ENCODE results near the gene KCNMA1.

The KCNMA1 gene

DNA sequence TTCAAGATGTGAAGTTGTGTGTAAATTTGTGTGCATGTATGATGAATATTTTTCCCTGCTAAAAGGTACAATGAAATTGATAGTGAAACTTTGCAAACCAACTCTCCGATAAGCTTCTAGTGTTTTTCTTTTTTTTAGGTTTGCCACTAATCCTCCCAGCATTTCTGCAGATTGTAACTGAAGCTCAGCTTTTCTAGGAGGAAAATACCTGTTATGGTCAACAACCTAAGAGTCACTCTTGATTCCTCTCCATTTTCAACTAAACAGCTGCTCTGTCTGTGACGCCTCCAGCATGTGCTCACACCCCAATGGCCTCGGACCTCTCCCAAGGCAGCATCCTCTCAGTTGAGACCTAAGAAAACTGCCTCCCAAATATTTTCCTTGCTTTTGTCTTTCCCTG is 406.2 kb downstream of the KCNMA1 start:
- Mint-ChIP-seq H3K4me3 (no peak overlapping the region), H3K9me3 (no peaks in the 10 kb centered on the region), H3K27ac (no peak overlapping the region), H3K4me1 (ENCODE audit: low read depth) (no peaks in the 10 kb centered on the region), H3K27me3 (ENCODE audit: low read depth) (no peaks in the 10 kb centered on the region), H3K36me3 (ENCODE audit: low read depth) (no peaks in the 10 kb centered on the region)

DNA sequence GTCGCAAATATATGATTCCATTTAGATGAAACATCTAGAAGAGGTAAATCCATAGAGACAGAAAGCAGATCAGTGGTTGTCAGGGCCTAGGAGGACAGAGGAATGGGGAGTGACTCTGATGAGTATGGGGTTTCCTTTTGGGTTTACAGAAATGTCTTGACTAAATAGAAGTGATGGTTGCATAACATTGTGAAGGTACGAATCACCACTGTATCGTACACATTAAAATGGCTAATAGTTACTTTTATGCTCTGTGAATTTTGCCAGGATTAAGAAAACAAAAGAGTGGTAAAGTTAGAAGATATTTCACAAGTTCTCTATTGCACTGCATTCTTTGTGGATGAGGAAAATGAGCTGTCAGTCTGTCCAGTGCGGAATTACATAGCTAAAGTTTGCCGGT is 407.4 kb downstream of the KCNMA1 start:
- Mint-ChIP-seq H3K4me1 (ENCODE audit: low read depth) (no peaks in the 10 kb centered on the region), H3K27me3 (ENCODE audit: low read depth) (no peaks in the 10 kb centered on the region), H3K36me3 (ENCODE audit: low read depth) (no peaks in the 10 kb centered on the region), H3K4me3 (no peak overlapping the region), H3K27ac (no peak overlapping the region), H3K9me3 (no peaks in the 10 kb centered on the region)

DNA sequence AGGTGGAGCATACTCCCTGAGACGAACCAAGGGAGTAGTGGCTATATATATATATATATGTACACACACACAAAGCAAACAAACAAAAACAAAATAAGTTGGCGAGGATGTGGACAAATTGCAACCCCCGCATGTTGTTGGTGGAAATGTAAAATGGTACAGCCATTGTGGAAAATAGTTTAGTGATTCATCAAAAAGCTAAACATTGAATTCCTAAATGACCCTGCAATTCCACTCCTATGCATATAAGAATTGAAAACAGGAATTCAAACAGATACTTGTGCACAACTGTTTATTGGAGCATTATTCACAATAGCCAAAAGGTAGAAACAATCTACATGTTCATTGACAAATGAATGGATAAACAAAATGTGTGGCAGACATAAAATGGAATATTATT is 407.9 kb downstream of the KCNMA1 start:
- Mint-ChIP-seq H3K4me3 (no peak overlapping the region), H3K27me3 (ENCODE audit: low read depth) (no peaks in the 10 kb centered on the region), H3K4me1 (ENCODE audit: low read depth) (no peaks in the 10 kb centered on the region), H3K9me3 (no peaks in the 10 kb centered on the region), H3K27ac (no peak overlapping the region), H3K36me3 (ENCODE audit: low read depth) (no peaks in the 10 kb centered on the region)

DNA sequence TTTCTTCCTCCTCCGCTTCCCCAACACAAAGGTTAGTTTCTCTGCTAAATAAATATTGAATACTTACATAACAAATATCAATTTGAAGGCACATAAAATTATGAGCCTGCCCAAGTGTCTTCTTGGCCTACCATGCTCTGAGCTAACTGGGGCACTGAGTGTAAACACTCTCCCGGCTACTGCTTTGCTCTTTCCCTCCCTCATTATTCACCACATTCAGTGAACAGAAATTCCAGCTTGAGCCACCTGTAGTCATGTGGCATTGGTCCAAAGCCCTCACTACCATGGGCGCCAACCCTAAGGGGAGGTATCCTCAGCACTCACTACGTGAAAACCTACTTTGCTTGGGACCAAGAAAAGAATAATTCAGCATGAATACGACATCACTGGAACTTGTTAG is 409.0 kb downstream of the KCNMA1 start:
- H3K27me3 Mint-ChIP-seq (ENCODE audit: low read depth), result peaks cover 1% of the 10 kb centered on the region
- H3K9me3 Mint-ChIP-seq, result no peaks in the 10 kb centered on the region
- no peaks in the 10 kb centered on the region for H3K36me3 Mint-ChIP-seq (ENCODE audit: low read depth)
- H3K27ac Mint-ChIP-seq, result no peak overlapping the region
- H3K4me3 Mint-ChIP-seq, result no peak overlapping the region
- no peaks in the 10 kb centered on the region for H3K4me1 Mint-ChIP-seq (ENCODE audit: low read depth)

DNA sequence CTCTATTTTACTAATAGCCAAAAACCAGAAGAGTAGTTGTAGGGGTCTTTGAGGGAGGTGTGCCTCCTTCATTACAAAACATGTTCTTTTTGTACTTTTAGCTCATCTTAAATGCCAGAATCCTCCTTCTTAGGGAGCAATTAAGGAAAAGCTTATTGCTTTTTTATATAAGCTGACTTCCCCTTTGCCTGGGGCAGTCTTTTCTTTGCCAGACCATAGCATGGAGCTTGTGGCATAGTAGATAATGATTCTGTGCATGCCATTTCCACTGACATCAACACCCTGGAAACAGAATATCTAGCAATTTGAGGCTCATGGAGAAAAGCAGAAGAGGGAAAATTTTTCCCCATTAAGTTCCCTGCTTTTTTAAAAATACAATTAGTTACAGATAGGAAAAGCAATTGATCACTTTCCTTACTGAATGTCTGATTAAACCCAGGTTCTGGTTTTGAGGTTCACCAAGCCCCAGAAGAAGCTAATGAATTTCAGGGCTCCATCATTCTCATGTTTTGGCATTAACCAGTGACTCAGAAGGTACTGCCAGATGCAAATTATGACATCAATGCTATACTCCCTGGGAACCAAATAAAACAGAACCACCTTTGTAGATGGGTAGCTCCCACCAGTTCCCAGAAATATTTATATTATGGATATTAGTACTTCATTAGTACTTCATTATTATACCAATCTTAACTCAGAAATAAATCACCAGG is 410.6 kb downstream of the KCNMA1 start:
- H3K4me1 Mint-ChIP-seq (ENCODE audit: low read depth), result no peaks in the 10 kb centered on the region
- H3K27me3 Mint-ChIP-seq (ENCODE audit: low read depth), result peaks cover 5% of the 10 kb centered on the region
- H3K36me3 Mint-ChIP-seq (ENCODE audit: low read depth), result no peaks in the 10 kb centered on the region
- H3K4me3 Mint-ChIP-seq, result no peak overlapping the region
- no peak overlapping the region for H3K27ac Mint-ChIP-seq
- no peaks in the 10 kb centered on the region for H3K9me3 Mint-ChIP-seq

DNA sequence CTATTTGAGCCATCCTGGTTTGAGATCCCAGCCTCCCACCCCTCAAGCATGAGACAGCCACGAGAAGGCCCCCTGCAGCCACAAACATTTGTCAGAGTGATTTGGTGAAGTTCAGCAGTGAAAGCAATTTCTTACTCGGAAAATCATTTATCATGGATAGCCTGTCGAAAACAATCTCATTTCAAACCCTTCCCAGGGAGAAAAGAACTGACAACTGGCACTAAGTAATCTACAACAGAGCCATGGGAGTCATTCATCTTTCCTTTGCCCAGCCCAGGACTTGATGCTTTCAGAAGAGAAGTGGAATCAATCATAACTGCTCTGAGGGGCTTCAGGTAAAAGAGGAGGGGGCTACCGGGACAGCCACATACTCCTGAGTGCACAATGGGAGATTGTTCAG is 411.2 kb downstream of the KCNMA1 start:
- Mint-ChIP-seq H3K27me3 (ENCODE audit: low read depth) (peaks cover 5% of the 10 kb centered on the region), H3K36me3 (ENCODE audit: low read depth) (no peaks in the 10 kb centered on the region), H3K4me3 (no peak overlapping the region), H3K4me1 (ENCODE audit: low read depth) (no peaks in the 10 kb centered on the region), H3K9me3 (no peaks in the 10 kb centered on the region), H3K27ac (no peak overlapping the region)

DNA sequence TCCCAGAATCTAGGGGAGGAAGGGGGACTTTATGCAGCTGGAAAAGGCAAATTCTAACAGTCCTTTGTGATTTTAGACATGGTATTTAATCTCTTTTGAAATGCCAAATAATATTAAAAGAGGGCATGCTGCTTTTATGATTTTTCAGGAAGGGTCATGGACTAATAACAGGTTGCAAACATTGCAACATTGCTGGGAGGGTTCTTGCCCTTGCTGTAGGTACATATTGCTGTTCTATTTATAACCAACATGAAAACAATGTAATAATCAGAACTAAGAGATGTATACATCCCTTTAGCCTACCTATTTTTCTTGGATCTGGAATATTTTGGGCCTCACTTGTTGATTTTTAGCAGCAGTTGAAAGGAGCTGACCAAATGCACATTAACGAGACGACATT is 411.6 kb downstream of the KCNMA1 start:
- peaks cover 5% of the 10 kb centered on the region for H3K27me3 Mint-ChIP-seq (ENCODE audit: low read depth)
- no peaks in the 10 kb centered on the region for H3K36me3 Mint-ChIP-seq (ENCODE audit: low read depth)
- H3K4me1 Mint-ChIP-seq (ENCODE audit: low read depth), result no peaks in the 10 kb centered on the region
- H3K9me3 Mint-ChIP-seq, result no peaks in the 10 kb centered on the region
- H3K4me3 Mint-ChIP-seq, result no peak overlapping the region
- H3K27ac Mint-ChIP-seq, result no peak overlapping the region

DNA sequence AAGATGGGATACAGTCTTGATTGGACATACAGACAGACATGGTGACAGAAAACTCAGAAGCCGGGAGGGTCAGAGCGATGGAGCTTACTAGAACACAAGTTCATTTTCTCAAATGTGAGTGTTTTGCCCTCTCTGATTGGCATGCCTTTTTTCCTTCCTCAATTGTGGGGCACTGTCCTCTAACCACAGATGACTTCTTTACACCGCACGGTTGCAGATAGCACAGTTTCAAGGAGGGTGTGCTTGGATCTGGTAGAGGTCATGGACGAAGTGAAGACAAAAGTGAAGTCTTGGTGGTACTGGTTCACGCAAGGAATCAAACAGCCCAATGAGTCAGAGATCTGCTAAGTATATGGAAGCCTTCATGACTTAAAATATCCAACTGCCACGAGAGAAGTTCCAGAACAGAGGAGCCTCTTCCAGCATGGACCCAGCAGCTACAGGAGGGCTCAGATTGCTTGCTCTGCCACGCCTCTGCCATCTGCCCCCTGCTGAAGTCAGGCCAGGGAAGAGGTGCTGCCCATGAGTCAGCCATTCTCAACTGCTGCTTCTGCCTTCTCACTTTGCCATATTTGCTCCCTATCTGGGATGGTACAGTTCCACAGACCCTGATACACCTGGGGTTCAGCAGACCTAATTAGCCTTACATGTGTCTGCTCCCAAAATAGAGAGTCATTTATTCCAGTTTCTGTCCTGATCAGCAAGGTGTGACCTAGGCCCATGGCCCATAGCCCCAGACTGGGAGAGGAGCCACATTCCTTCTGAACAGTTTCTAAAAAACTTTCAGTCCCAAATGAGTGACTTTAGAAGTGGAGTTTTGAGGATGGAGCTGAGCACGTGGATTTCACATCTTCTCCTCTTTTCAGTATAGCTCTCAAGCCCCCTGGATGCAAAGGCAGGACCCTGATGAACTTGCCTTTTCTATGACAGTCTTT is 413.8 kb downstream of the KCNMA1 start:
- peaks cover 5% of the 10 kb centered on the region for H3K27me3 Mint-ChIP-seq (ENCODE audit: low read depth)
- no peak overlapping the region for H3K4me3 Mint-ChIP-seq
- H3K9me3 Mint-ChIP-seq, result no peaks in the 10 kb centered on the region
- no peak overlapping the region for H3K27ac Mint-ChIP-seq
- no peaks in the 10 kb centered on the region for H3K4me1 Mint-ChIP-seq (ENCODE audit: low read depth)
- no peaks in the 10 kb centered on the region for H3K36me3 Mint-ChIP-seq (ENCODE audit: low read depth)

DNA sequence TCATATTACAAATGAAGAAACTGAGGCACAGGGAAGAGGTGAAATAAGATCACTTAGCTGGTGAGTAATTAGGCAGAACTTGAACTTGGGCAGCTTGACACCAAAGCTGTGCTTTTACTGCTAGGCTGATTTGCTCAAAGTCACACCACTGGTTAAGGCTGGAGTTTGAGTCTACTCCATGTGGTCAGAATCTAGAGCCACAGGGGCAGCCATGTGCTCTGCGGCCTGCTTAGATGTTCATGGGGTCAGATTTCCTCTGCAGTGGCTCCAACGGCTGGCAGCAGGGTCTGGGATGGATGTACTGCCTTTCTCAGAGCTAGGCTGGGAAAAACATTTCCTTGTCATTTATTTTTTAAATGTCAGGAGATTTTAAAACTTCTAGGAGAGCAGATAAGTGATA is 417.5 kb downstream of the KCNMA1 start:
- Mint-ChIP-seq H3K27me3 (ENCODE audit: low read depth) (peaks cover 5% of the 10 kb centered on the region), H3K4me1 (ENCODE audit: low read depth) (no peaks in the 10 kb centered on the region), H3K27ac (no peak overlapping the region), H3K36me3 (ENCODE audit: low read depth) (no peaks in the 10 kb centered on the region), H3K9me3 (no peaks in the 10 kb centered on the region), H3K4me3 (no peak overlapping the region)

DNA sequence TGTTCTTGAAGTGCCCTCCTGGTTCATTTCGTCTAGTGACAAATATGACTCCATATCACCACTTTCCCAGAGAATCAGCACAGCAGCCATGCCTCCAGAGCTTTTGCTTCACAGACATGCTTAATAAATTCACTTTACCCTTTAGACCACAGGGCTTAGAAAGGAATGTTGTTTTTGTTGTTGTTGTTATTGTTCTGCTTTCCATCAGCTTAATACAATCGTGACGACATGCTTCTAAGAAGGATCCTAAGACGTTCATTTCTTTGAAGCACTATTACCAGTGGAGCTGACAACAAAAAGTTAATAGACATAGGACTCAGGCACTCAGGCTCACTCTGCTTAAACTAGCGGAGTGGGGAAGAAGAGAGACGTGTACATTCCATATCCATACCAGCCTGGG is 418.6 kb downstream of the KCNMA1 start:
- Mint-ChIP-seq H3K27ac (no peak overlapping the region), H3K9me3 (no peaks in the 10 kb centered on the region), H3K4me3 (no peak overlapping the region), H3K36me3 (ENCODE audit: low read depth) (no peaks in the 10 kb centered on the region), H3K4me1 (ENCODE audit: low read depth) (no peaks in the 10 kb centered on the region), H3K27me3 (ENCODE audit: low read depth) (peaks cover 5% of the 10 kb centered on the region)

DNA sequence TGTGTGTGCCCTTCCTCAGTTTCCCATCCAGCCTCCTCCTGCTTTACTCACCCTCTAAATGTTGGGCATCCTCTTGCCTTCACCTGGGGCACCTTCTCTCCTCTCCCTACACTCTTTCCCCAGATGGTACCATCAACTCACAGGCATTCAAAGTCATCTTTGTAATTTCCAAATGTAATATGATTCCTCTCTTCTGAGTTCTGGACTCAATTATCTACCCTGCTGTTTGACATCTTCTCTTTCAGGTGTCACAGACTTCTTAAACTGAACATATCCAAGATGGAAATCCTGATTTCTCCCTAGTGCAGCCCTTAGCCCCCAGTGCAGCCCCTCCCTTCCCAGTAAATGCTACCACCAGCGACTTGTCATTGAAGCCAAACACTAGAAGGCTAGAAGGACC is 422.8 kb downstream of the KCNMA1 start:
- H3K9me3 Mint-ChIP-seq, result no peaks in the 10 kb centered on the region
- H3K4me1 Mint-ChIP-seq (ENCODE audit: low read depth), result no peaks in the 10 kb centered on the region
- no peaks in the 10 kb centered on the region for H3K36me3 Mint-ChIP-seq (ENCODE audit: low read depth)
- H3K27me3 Mint-ChIP-seq (ENCODE audit: low read depth), result no peaks in the 10 kb centered on the region
- H3K4me3 Mint-ChIP-seq, result no peak overlapping the region
- no peak overlapping the region for H3K27ac Mint-ChIP-seq

DNA sequence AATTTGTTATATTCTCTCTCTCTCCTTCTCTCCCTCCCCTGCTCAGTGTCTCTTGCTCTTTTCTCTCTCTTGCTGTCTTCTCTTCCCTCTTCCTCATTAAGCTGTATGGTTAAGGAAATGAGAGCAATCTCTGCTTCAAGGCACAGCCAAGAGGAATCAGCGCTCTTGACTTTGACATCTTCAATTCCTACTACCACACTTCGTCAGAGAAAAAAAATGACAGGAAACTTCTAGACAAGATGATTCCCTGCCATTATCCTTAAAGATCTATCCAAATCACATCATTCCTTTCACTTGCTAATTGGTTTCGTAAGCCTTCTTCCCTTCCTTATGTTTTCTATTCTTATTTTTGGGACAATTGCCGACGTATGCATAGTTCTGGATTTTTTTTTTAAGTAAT is 425.0 kb downstream of the KCNMA1 start:
- no peak overlapping the region for H3K4me3 Mint-ChIP-seq
- H3K27ac Mint-ChIP-seq, result no peak overlapping the region
- no peaks in the 10 kb centered on the region for H3K36me3 Mint-ChIP-seq (ENCODE audit: low read depth)
- H3K27me3 Mint-ChIP-seq (ENCODE audit: low read depth), result no peaks in the 10 kb centered on the region
- H3K4me1 Mint-ChIP-seq (ENCODE audit: low read depth), result no peaks in the 10 kb centered on the region
- H3K9me3 Mint-ChIP-seq, result no peaks in the 10 kb centered on the region

DNA sequence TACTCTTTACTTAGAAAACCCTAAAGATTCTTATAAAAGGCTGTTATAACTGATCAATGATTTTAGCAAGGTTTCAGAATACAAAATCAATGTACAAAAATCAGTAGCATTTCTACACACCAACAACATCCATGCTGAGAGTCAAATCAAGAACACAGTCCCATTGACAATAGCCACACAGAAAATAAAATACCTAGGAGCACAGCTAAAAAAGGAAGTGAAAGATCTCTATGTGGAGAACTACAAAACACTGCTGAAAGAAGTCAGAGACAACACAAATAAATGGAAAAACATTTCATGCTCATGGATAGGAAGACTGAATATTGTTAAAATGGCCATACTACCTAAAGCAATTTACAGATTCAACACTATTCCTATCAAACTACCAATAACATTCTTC is 427.0 kb downstream of the KCNMA1 start:
- H3K4me1 Mint-ChIP-seq (ENCODE audit: low read depth), result no peaks in the 10 kb centered on the region
- H3K27me3 Mint-ChIP-seq (ENCODE audit: low read depth), result no peaks in the 10 kb centered on the region
- H3K4me3 Mint-ChIP-seq, result no peak overlapping the region
- no peaks in the 10 kb centered on the region for H3K36me3 Mint-ChIP-seq (ENCODE audit: low read depth)
- no peak overlapping the region for H3K27ac Mint-ChIP-seq
- no peaks in the 10 kb centered on the region for H3K9me3 Mint-ChIP-seq

DNA sequence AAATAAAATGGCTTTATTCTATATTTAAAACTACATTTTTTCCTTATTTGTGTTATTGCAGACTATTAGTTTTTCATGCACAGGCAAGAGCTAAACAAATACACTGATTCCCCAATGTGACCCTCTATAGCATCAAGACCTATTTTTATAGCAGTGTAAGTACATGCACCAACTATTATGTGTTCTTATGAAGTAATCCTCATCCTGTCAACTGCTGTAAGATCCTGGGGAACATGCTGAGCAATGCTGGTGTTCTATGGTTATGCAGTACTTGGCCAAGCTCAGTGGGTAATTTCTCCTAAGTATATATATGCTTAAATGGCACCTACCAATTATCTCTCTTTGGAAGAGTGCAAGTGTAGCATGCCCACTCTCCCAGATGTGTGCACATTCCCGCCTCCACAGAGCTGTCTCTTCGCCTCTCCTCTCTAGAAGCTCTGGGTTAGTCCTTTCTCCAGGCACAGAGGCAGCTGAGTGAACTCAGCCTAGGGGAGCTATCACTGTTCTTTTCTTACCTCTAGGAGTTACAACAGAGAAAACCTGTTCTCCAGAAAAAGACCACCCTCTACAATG is 428.8 kb downstream of the KCNMA1 start:
- Mint-ChIP-seq H3K27me3 (ENCODE audit: low read depth) (no peaks in the 10 kb centered on the region), H3K27ac (no peak overlapping the region), H3K9me3 (no peaks in the 10 kb centered on the region), H3K4me1 (ENCODE audit: low read depth) (no peaks in the 10 kb centered on the region), H3K36me3 (ENCODE audit: low read depth) (no peaks in the 10 kb centered on the region), H3K4me3 (no peak overlapping the region)

DNA sequence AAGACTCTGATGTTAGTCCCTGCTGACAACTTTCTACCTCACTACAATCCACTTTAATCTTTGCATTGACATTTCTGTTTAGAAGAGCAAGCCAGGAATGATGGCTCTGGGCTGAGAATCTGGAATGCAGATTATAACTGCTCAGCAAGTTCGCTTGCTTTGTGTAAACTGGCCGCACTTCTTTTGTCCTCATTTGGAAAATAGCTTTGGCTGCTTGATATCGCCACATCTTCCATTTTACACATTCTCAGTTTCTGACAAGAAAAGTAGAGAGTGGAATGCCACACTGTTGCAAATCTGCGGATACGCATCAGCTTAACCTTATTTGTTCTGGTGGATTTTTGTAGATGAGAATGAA is 429.8 kb downstream of the KCNMA1 start:
- no peak overlapping the region for H3K4me3 Mint-ChIP-seq
- no peaks in the 10 kb centered on the region for H3K36me3 Mint-ChIP-seq (ENCODE audit: low read depth)
- no peaks in the 10 kb centered on the region for H3K9me3 Mint-ChIP-seq
- no peak overlapping the region for H3K27ac Mint-ChIP-seq
- no peaks in the 10 kb centered on the region for H3K4me1 Mint-ChIP-seq (ENCODE audit: low read depth)
- no peaks in the 10 kb centered on the region for H3K27me3 Mint-ChIP-seq (ENCODE audit: low read depth)

Measured in T-helper 1 cell treated with Interleukin-12 subunit alpha and Interleukin-12 subunit beta and Interleukin-4 antibody, amounts not matched to agents 30 μg/mL and 1 μg/mL, for 36 hours (primary cell).